Chondrocyte (in vitro differentiated cells): ENCODE measurements around the gene N4BP2L2. TPM values are rescaled to one million over a fixed set of nuclear protein-coding genes. Genes with fewer than 3 reads are reported as not detected.
"Not testable (repeated sequence)": the region's sequence is repeated elsewhere in the genome, so short reads cannot be mapped to it uniquely, and the experiment has no call there.

Source experiments
- DNase-seq: peaks from one replicate; pipeline ENCODE4 v3.0.0; 2021; ENCODE audit warnings: mixed read lengths, low spot score
- H3K27ac Mint-ChIP-seq: one replicate; pipeline ENCODE4 v1.8.0; 2021; ENCODE audit warnings: mild to moderate bottlenecking, moderate library complexity, mixed read lengths; ENCODE audit not compliant: unreplicated experiment
- H3K27me3 Mint-ChIP-seq: 2 replicates; pipeline ENCODE4 v1.8.0; 2021; ENCODE audit warnings: low read depth, mixed read lengths
- H3K36me3 Mint-ChIP-seq: 2 replicates; pipeline ENCODE4 v1.8.0; 2021; ENCODE audit warnings: low read depth, mixed read lengths
- H3K4me1 Mint-ChIP-seq: 2 replicates; pipeline ENCODE4 v1.8.0; 2021; ENCODE audit warnings: low read depth, mild to moderate bottlenecking, mixed read lengths
- H3K4me3 Mint-ChIP-seq: one replicate; pipeline ENCODE4 v1.8.0; 2021; ENCODE audit warnings: mild to moderate bottlenecking, moderate library complexity, mixed read lengths; ENCODE audit not compliant: unreplicated experiment
- H3K9me3 Mint-ChIP-seq: 2 replicates; pipeline ENCODE4 v1.8.0; 2021; ENCODE audit warnings: low read depth, mixed read lengths
- total RNA-seq: library from RNA; stranded (reverse); gene quantifications from 3 replicates; pipeline ENCODE4 v1.2.1, GENCODE V29; 2021
- TF ChIP-seq, protein P1 (sequence below): fragments of 200-600 bp; sonication (generic); IDR thresholded peaks from 2 replicates; pipeline ENCODE4 v1.5.0; 2021; ENCODE audit warnings: antibody characterized with exemption, mild to moderate bottlenecking, moderate library complexity

N4BP2L2 gene
- total RNA-seq, 1 donor from 2014 or later = 90.0 TPM

DNA sequence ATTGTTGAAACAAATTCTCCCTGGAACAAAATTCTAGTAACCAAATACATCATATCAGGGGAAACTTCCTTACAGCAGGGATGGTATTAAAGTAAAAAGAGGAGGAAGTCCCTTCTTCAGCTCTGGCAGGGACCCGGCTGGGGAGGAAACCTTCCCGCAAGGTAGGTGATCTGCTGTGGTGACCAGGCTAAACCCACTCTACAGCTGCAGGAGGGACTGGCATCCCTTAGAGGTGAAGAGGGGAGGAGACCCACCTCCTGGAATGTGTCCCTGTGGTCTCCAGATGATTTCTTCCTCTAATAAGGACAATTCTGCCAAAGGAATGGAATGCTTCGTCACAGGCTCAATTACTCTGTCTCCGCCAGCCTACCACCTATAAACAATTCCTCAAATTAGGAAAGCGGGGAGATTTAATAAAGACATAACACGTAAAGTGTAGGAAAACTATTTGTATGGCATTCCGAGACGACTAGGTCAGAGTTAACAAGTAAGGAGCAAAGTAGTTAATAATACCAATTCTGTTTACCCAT is 47.0 kb upstream of the N4BP2L2 start:
- Mint-ChIP-seq H3K4me1 (peaks cover 41% of the 10 kb centered on the region), H3K36me3 (no peaks in the 10 kb centered on the region), H3K4me3 (peak overlapping the region; percentile 75), H3K27me3 (no peaks in the 10 kb centered on the region), H3K9me3 (no peaks in the 10 kb centered on the region), H3K27ac (peak overlapping the region; percentile 90)
- TF ChIP-seq, protein P1, sequence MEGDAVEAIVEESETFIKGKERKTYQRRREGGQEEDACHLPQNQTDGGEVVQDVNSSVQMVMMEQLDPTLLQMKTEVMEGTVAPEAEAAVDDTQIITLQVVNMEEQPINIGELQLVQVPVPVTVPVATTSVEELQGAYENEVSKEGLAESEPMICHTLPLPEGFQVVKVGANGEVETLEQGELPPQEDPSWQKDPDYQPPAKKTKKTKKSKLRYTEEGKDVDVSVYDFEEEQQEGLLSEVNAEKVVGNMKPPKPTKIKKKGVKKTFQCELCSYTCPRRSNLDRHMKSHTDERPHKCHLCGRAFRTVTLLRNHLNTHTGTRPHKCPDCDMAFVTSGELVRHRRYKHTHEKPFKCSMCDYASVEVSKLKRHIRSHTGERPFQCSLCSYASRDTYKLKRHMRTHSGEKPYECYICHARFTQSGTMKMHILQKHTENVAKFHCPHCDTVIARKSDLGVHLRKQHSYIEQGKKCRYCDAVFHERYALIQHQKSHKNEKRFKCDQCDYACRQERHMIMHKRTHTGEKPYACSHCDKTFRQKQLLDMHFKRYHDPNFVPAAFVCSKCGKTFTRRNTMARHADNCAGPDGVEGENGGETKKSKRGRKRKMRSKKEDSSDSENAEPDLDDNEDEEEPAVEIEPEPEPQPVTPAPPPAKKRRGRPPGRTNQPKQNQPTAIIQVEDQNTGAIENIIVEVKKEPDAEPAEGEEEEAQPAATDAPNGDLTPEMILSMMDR = no peak
- no peak for DNase-seq

DNA sequence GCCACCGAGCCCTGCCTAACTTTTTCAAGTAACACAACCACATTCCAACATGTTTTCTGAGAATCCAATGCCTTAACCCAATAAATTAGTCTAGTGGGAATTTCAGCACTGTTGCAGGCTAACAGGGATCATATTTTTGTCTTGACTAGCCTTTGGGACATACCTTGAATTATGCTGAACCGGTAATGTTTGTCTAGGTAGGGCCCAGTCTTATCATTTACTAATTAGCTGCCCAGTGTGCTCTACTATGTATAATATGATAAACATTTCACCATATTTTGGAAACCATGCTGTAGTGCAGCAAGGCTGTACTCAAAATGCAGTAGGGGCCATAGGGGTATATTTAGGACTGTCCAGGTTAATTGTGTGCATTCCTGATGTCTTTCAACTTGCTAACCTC is 44.4 kb upstream of the N4BP2L2 start:
- DNase-seq = no peak
- Mint-ChIP-seq H3K36me3 (no peaks in the 10 kb centered on the region), H3K27me3 (no peaks in the 10 kb centered on the region), H3K9me3 (no peaks in the 10 kb centered on the region), H3K4me1 (peaks cover 14% of the 10 kb centered on the region), H3K27ac (no peak overlapping the region), H3K4me3 (no peak overlapping the region)
- TF ChIP-seq, protein P1 = no peak

DNA sequence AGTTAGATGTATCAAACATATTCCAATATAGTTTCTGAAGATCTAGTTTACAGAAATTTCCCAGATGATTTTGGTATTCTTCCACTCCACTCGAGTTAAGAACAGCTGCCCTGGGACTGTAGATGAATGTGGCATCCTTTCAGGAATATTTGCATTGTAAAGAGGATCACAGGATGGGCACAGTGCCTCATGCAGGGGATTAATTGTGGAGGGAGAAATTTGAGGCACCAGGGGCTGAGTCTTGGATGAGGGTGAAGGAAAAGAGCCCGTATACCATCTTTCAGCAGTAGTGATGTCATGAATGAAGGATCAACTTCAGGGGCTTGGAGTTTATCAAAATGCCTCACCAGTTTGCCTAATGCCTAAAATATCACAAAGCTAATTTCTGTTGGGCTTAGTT is 43.7 kb upstream of the N4BP2L2 start:
- Mint-ChIP-seq H3K27me3 (no peaks in the 10 kb centered on the region), H3K4me1 (peaks cover 11% of the 10 kb centered on the region), H3K27ac (no peak overlapping the region), H3K9me3 (peaks cover 2% of the 10 kb centered on the region), H3K36me3 (no peaks in the 10 kb centered on the region), H3K4me3 (no peak overlapping the region)
- TF ChIP-seq, protein P1 = no peak
- DNase-seq = no peak

DNA sequence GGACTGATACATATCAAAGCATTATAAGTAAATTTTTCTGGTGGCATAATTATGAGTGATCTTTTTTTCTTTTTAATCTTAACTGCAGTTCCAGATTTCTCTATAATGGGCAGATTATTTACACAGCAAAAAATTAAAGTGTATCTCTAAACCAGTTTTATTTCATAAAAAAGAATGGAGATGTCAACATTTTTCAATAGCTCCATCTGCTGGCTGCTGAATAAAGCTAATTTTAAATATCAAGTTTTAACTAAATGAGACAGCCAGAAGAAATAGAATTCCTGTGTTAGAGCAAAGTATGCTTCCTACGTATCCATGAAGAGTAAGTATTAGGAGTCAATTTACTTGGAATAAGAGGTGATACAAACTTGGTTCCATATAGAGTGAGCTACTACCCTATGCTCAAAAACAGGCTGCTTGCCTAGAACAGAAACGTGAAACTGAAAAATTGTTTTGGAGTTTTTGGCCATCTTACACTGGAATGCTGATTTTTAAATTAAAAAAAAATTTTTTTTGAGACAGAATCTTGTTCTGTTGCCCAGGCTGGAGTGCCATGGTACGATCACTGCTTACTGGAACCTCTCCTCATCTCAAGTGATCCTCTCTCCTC is 42.7 kb upstream of the N4BP2L2 start:
- no peaks in the 10 kb centered on the region for H3K36me3 Mint-ChIP-seq

DNA sequence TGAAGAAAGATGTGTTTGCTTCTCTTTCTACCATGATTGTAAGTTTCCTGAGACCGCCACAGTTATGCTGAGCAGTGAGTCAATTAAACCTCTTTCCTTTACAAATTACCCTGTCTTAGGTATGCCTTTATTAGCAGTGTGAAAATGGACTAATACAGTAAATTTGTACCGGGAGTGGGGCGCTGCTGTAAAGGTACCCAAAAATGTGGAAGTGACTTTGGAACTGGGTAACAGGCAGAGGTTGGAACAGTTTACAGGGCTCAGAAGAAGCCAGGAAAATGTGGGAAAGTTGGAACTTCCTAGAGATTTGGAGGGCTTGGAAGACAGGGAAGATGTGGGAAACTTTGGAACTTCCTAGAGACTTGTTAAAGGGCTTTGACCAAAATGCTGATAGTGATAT is 38.4 kb upstream of the N4BP2L2 start:
- Mint-ChIP-seq H3K4me3 (no peak overlapping the region), H3K27ac (no peak overlapping the region), H3K27me3 (no peaks in the 10 kb centered on the region), H3K9me3 (peaks cover 11% of the 10 kb centered on the region), H3K4me1 (peaks cover 8% of the 10 kb centered on the region), H3K36me3 (no peaks in the 10 kb centered on the region)
- DNase-seq = no peak
- TF ChIP-seq, protein P1 = no peak

More for the DNA sequence above, 42.7 kb upstream of the N4BP2L2 start:
- H3K4me3 Mint-ChIP-seq = no peak overlapping the region
- DNase-seq = no peak
- TF ChIP-seq, protein P1 = peak; percentile 91
- H3K9me3 Mint-ChIP-seq = peaks cover 11% of the 10 kb centered on the region
- no peaks in the 10 kb centered on the region for H3K27me3 Mint-ChIP-seq
- no peak overlapping the region for H3K27ac Mint-ChIP-seq
- H3K4me1 Mint-ChIP-seq = peaks cover 11% of the 10 kb centered on the region

DNA sequence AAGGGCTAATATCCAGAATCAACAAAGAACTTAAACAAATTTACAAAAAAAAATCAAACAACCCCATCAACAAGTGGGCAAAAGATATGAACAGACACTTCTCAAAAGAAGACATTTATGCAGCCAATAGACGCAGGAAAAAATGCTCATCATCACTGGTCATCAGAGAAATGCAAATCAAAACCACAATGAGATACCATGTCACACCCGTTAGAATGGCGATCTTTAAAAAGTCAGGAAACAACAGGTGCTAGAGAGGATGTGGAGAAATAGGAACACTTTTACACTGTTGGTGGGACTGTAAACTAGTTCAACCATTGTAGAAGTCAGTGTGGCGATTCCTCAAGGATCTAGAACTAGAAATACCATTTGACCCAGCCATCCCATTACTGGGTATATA is 37.1 kb upstream of the N4BP2L2 start:
- not testable (repeated sequence) for H3K27ac Mint-ChIP-seq

DNA sequence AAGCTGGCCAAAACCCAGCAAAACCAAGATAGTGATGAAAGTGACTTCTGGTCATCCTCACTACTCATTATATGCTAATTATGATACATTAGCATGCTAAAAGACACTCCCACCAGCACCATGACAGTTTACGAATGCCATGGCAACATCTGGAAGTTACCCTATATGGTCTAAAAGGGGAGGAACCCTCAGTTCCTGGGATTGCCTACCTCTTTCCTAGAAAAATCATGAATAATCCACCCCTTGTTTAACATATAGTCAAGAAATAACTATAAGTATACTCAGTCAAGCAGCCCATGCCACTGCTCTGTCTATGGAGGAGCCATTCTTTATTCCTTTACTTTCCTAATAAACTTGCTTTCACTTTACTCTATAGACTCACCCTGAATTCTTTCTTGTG is 22.2 kb upstream of the N4BP2L2 start:
- H3K27me3 Mint-ChIP-seq, H3K36me3 Mint-ChIP-seq, DNase-seq, H3K4me3 Mint-ChIP-seq, H3K27ac Mint-ChIP-seq, H3K4me1 Mint-ChIP-seq: not testable (repeated sequence)
- H3K9me3 Mint-ChIP-seq = peaks cover 16% of the 10 kb centered on the region

More for the DNA sequence above, 37.1 kb upstream of the N4BP2L2 start:
- not testable (repeated sequence) for H3K36me3 Mint-ChIP-seq, H3K4me1 Mint-ChIP-seq, DNase-seq, H3K27me3 Mint-ChIP-seq, H3K4me3 Mint-ChIP-seq
- H3K9me3 Mint-ChIP-seq = peaks cover 11% of the 10 kb centered on the region
